Stimulated activated CD8-positive, alpha-beta memory T cell treated with anti-CD3 and anti-CD28 coated beads, Interleukin-7, amount 100 ng/mL, for 24 hours (primary cell): ENCODE measurements around the gene PWWP2A.
"Not testable (repeated sequence)": the region's sequence is repeated elsewhere in the genome, so short reads cannot be mapped to it uniquely, and the experiment has no call there.

Experiments
- DNase-seq: peaks from one replicate; pipeline ENCODE4 v3.0.0-alpha.2; 2020; ENCODE audit warnings: low read depth

PWWP2A gene

GRCh38 chr5:160071916-160072315, 47.3 kb downstream of the PWWP2A start:
- no peak for DNase-seq

GRCh38 chr5:160071516-160071915, 47.7 kb downstream of the PWWP2A start:
- no peak for DNase-seq

- DNase-seq = not testable (repeated sequence)
Observed at GRCh38 chr5:160069120-160069519, 50.1 kb downstream of the PWWP2A start.

GRCh38 chr5:160064995-160065614, 54.1 kb downstream of the PWWP2A start:
- DNase-seq = no peak

GRCh38 chr5:160064417-160064810, 54.8 kb downstream of the PWWP2A start:
- DNase-seq = no peak

GRCh38 chr5:160061770-160062169, 57.5 kb downstream of the PWWP2A start:
- no peak for DNase-seq

GRCh38 chr5:160060001-160060400, 59.2 kb downstream of the PWWP2A start:
- DNase-seq = no peak

GRCh38 chr5:160057256-160057655, 62.0 kb downstream of the PWWP2A start:
- no peak for DNase-seq

- no peak for DNase-seq
Observed at GRCh38 chr5:160054831-160055230, 64.4 kb downstream of the PWWP2A start.

GRCh38 chr5:160054047-160054446, 65.2 kb downstream of the PWWP2A start:
- DNase-seq = no peak

- no peak for DNase-seq
Observed at GRCh38 chr5:160049099-160049498, 70.2 kb downstream of the PWWP2A start.

GRCh38 chr5:160048131-160048530, 71.1 kb downstream of the PWWP2A start:
- no peak for DNase-seq

- no peak for DNase-seq
Observed at GRCh38 chr5:160047423-160047822, 71.8 kb downstream of the PWWP2A start.

GRCh38 chr5:160044967-160045366, 74.3 kb downstream of the PWWP2A start:
- no peak for DNase-seq

GRCh38 chr5:160044391-160044804, 74.9 kb downstream of the PWWP2A start:
- no peak for DNase-seq

GRCh38 chr5:160042671-160043070, 76.6 kb downstream of the PWWP2A start:
- no peak for DNase-seq
